Measurements from ENCODE around the gene SFMBT2.

SFMBT2 gene

GRCh38 chr10:7445474-7446185, 34.8 kb upstream of the SFMBT2 start:
- H3K36me3 ChIP-seq: no peaks in the 10 kb centered on the region

GRCh38 chr10:7444551-7445121, 33.8 kb upstream of the SFMBT2 start:
- TF ChIP-seq CTCF (IDR thresholded peaks at IDR 0.05): no peak
- no peak overlapping the region for H3K4me3 ChIP-seq (ENCODE audit: low read depth in 1 of 2, low read length in 1 of 2)
- H3K27ac ChIP-seq: no peak overlapping the region
- H3K4me1 ChIP-seq (ENCODE audit: control insufficient read depth in 1 of 2, insufficient read depth in 1 of 2, low read depth in 1 of 2, low read length in 1 of 2): no peaks in the 10 kb centered on the region
- H3K9me3 ChIP-seq: no peaks in the 10 kb centered on the region
- H3K27me3 ChIP-seq: peaks cover 29% of the 10 kb centered on the region
- H3K36me3 ChIP-seq: no peaks in the 10 kb centered on the region

More at GRCh38 chr10:7445474-7446185, 34.8 kb upstream of the SFMBT2 start:
- Histone ChIP-seq H3K4me1 (ENCODE audit: control insufficient read depth in 1 of 2, insufficient read depth in 1 of 2, low read depth in 1 of 2, low read length in 1 of 2) (no peaks in the 10 kb centered on the region), H3K9me3 (no peaks in the 10 kb centered on the region), H3K27me3 (peaks cover 19% of the 10 kb centered on the region), H3K27ac (no peak overlapping the region), H3K4me3 (ENCODE audit: low read depth in 1 of 2, low read length in 1 of 2) (no peak overlapping the region)
- TF ChIP-seq CTCF (IDR thresholded peaks at IDR 0.05): no peak

DNA sequence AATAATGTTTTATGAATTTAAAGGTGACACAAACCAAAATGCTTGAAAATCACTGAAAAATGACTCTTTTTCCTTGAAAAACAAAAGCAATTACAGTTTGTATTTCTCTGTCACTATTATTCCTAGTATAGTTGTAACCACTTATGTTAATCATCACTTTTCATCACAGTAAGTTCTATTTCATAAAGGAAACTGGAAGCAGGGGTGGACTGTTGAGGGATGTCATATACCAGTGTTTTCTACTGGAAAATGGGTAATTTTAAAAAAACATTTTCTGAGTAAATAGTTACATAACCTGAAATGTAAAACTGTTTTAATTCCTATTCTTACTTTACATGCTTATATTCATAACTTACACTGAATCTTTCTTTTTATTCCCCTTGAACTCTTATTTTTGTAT, 32.2 kb upstream of the SFMBT2 start:
- Histone ChIP-seq H3K4me1 (ENCODE audit: control insufficient read depth in 1 of 2, insufficient read depth in 1 of 2, low read depth in 1 of 2, low read length in 1 of 2) (no peaks in the 10 kb centered on the region), H3K27ac (no peak overlapping the region), H3K27me3 (peaks cover 45% of the 10 kb centered on the region), H3K36me3 (no peaks in the 10 kb centered on the region), H3K9me3 (no peaks in the 10 kb centered on the region), H3K4me3 (ENCODE audit: low read depth in 1 of 2, low read length in 1 of 2) (no peak overlapping the region)
- no peak for TF ChIP-seq CTCF (IDR thresholded peaks at IDR 0.05)

GRCh38 chr10:7441403-7442147, 30.7 kb upstream of the SFMBT2 start:
- Histone ChIP-seq H3K27me3 (peaks cover 57% of the 10 kb centered on the region), H3K9me3 (no peaks in the 10 kb centered on the region), H3K36me3 (no peaks in the 10 kb centered on the region), H3K4me1 (ENCODE audit: control insufficient read depth in 1 of 2, insufficient read depth in 1 of 2, low read depth in 1 of 2, low read length in 1 of 2) (no peaks in the 10 kb centered on the region), H3K4me3 (ENCODE audit: low read depth in 1 of 2, low read length in 1 of 2) (no peak overlapping the region), H3K27ac (no peak overlapping the region)
- no peak for TF ChIP-seq CTCF (IDR thresholded peaks at IDR 0.05)

GRCh38 chr10:7439696-7440095, 28.9 kb upstream of the SFMBT2 start:
- Histone ChIP-seq H3K27ac (no peak overlapping the region), H3K27me3 (peaks cover 49% of the 10 kb centered on the region), H3K4me1 (ENCODE audit: control insufficient read depth in 1 of 2, insufficient read depth in 1 of 2, low read depth in 1 of 2, low read length in 1 of 2) (no peaks in the 10 kb centered on the region), H3K9me3 (no peaks in the 10 kb centered on the region), H3K4me3 (ENCODE audit: low read depth in 1 of 2, low read length in 1 of 2) (no peak overlapping the region), H3K36me3 (no peaks in the 10 kb centered on the region)
- no peak for TF ChIP-seq CTCF (IDR thresholded peaks at IDR 0.05)
